Panc1 (cell line): ENCODE data around the gene XRCC2.

Experiments
- REST ChIP-seq, 2 experiments: IDR thresholded peaks; 2 replicates each; pipeline ENCODE4 v1.6.1; 2011 to 2012; ENCODE audit warnings: low read depth in 2 of 2, control low read depth in 1 of 2, low read length in 1 of 2, mild to moderate bottlenecking in 1 of 2, moderate library complexity in 1 of 2; ENCODE audit not compliant: insufficient read depth in 1 of 2
- TF ChIP-seq, protein P1 (sequence below): fragments of 450-650 bp; IDR thresholded peaks from 2 replicates; pipeline ENCODE4 v1.5.1; 2017; ENCODE audit warnings: mild to moderate bottlenecking

GRCh38 chr7:152647009-152647408, 28.9 kb downstream of the XRCC2 start:
- TF ChIP-seq, protein P1, sequence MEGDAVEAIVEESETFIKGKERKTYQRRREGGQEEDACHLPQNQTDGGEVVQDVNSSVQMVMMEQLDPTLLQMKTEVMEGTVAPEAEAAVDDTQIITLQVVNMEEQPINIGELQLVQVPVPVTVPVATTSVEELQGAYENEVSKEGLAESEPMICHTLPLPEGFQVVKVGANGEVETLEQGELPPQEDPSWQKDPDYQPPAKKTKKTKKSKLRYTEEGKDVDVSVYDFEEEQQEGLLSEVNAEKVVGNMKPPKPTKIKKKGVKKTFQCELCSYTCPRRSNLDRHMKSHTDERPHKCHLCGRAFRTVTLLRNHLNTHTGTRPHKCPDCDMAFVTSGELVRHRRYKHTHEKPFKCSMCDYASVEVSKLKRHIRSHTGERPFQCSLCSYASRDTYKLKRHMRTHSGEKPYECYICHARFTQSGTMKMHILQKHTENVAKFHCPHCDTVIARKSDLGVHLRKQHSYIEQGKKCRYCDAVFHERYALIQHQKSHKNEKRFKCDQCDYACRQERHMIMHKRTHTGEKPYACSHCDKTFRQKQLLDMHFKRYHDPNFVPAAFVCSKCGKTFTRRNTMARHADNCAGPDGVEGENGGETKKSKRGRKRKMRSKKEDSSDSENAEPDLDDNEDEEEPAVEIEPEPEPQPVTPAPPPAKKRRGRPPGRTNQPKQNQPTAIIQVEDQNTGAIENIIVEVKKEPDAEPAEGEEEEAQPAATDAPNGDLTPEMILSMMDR = no peak
- no peak for TF ChIP-seq REST (IDR thresholded peaks at IDR 0.05; ENCODE audit: insufficient read depth in 1 of 2, low read depth in 2 of 2, low read length in 1 of 2)
